Pons (tissue), 1 donor: ENCODE measurements around the gene RTL9.

Source experiments
- DNase-seq: peaks from one replicate; pipeline ENCODE4 v3.0.0-alpha.2; 2016; ENCODE audit warnings: low spot score

RTL9 gene

GRCh38 chrX:110341189-110342035 is 17.2 kb upstream of the RTL9 start:
- no peak for DNase-seq

GRCh38 chrX:110346681-110347080 is 12.0 kb upstream of the RTL9 start:
- no peak for DNase-seq

GRCh38 chrX:110359273-110359672 is 625 bp downstream of the RTL9 start:
- peak; percentile 77 for DNase-seq

GRCh38 chrX:110363244-110363643 is 4.6 kb downstream of the RTL9 start:
- DNase-seq = no peak

DNA sequence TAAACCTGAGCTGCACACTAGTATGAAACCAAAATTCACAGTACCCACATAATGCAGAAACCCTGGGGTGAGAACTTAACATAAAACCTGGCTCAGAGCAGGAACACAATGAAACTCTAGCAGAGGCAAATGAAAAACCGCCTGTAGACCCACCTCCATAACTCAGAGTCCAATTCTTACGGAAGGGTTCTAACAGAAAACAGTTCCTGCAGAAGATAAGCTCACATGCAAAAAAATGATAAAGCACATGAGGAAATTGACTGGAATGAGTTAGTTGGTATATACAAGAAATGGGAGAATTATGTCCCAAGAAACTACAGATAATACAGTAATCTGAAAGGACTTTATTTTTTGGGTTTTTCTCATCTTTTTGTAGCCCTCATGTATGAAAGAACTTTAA is 14.7 kb downstream of the RTL9 start:
- DNase-seq = no peak

DNA sequence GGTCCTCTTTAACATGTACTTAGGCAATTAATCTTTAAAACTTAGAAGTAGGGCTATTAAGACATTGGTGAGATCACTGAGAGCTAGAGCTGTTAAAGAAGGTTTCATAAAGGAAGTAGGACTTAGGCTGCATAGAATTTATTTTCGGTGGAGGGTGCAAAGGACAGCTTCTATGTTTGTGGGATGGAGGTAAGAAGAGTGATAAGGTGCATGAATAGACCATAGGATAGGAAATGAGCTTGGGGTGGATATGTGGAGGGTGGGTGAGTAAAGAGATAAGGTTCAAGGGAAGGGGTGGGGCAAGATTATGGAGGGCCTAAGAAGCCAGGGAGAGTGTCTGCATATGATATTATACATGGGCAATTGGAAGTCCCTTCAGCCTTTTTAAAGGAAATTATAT is 15.9 kb downstream of the RTL9 start:
- no peak for DNase-seq

- DNase-seq = no peak
Observed at GRCh38 chrX:110381216-110381615, 22.6 kb downstream of the RTL9 start.

- no peak for DNase-seq
Observed at GRCh38 chrX:110383414-110383813, 24.8 kb downstream of the RTL9 start.

GRCh38 chrX:110384490-110384889 is 25.8 kb downstream of the RTL9 start:
- no peak for DNase-seq

DNA sequence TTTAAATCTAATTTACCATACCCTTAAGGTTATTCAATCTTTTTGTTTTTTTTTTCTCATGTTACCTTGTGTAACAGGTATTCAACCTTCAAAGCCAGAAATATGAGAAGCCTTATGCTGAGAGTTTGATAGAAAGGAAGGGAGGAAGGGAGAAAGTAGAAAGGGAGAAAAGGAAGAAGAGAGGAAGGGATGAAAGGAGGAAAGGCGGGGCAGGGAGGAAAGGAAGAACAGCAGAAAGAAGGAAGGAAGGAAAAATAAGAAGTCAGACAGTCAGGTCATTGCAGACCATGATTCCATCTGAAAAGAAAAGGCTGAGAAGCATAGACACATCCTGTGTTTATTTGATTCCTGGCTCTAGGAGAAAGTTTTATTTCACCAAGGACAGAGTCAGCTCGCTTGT is 30.9 kb downstream of the RTL9 start:
- no peak for DNase-seq

DNA sequence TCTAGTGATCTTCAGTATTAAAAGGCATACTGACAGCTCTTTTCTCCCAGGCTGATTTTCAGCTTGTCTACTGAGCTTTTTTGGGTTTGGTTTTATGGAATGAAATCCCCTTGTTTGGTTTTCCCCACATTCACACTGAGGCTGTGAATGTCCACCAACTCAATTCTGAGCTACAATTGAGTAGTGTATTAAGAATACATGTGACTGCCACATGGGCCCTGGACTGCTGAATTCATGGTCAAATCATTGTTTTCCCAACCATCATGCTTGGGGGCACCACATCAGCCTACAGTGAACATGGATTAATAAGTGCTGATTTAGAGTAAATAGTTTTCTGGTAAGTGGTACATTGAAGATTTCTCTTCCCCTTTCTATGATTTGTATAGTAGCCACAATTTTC is 32.4 kb downstream of the RTL9 start:
- DNase-seq = no peak

GRCh38 chrX:110394651-110395050 is 36.0 kb downstream of the RTL9 start:
- no peak for DNase-seq

- DNase-seq = no peak
Observed at GRCh38 chrX:110395877-110396276, 37.2 kb downstream of the RTL9 start.

DNA sequence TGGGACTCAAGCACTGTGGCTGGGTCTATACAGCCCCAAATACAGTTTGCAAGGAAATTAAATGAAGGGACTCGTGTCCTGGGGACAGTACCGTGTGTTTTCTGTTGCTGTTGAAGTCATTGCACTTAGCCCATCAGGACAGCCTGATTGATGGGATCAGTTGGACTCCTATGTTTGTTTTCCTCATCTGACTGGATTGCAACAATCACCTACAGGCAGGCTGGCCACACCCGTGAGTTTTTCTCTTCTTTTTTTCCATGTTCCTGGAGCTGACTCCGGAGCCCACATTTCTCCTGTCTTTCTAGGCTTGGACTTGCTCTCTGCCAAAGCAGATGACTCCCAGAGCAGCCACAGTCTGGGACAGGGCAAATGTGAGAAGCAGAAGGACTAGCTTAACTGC is 38.1 kb downstream of the RTL9 start:
- DNase-seq = no peak

GRCh38 chrX:110397339-110397738 is 38.7 kb downstream of the RTL9 start:
- no peak for DNase-seq

- DNase-seq = no peak
Observed at GRCh38 chrX:110397904-110398303, 39.3 kb downstream of the RTL9 start.

DNA sequence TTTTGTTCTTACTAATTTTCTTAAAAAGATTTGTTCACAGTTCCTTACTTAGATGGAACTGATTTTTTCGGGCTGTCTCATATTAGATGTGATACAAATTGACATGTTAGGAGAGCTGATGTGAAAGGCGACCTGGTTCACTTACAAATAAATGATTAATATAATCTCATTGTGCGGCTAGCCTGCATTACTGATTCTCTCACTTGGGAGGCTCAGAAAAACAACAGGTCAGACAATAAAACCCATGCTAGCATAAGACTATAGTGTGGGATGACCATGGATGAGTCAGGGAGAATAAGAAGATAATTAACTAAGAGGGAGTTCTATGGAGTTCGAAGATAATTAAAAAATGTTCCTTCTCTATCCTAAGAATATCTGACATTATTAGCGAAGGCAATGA is 40.8 kb downstream of the RTL9 start:
- no peak for DNase-seq

GRCh38 chrX:110399966-110400365 is 41.3 kb downstream of the RTL9 start:
- no peak for DNase-seq

DNA sequence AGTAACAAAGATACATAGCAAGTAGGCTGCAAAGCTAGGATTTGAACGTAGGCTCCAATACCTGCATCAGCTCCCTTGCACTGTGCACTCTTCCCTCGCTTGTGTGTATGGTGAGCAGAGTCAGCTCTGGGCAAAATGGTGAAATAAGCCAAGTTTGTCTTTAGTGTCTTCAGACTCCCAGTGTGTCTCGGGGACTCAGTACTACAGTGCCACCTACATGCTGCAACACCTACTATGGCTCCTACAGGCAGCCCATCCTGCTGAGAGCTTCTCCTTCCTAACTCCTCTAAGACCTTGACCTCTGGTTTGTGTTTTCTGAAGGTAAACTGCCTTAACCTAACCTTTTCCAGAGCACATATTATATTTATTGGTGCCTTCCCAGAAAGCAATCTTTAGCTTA is 42.5 kb downstream of the RTL9 start:
- no peak for DNase-seq

DNA sequence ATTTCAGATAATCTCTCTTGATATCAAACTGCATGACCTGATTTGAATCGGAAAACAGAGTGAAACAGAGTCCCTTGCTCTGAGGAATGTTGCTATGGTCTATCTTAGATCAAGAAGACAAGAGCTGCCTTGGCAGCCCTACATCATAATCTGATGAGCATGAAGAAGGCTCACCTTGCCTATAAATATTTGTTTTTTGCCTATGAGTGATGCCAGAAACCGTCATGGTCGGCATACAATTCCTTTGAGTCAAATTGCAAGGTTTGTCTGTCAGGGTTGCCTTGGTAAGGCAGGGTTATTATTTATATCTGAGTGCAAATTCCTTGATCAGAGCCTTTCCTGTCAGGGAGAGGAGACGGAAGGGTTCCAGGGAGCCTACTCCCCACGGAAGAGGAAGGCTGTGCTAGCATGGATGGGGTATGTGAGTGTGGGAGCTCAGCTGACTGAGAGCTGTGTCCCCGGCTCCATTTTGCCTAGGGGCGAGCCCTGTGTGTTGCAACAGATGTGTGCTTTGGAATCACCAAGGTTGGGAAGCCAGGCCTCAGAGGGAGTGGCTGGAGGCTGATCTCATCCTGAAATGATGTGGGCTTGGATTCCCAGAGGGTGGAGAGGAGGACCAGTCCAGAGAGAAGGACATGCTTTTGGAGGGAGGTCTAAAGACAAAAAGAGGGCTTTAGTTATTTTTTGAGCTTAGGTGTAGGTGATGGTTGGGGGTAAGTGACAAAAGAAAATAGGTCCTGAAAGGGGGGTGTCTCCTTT is 43.6 kb downstream of the RTL9 start:
- no peak for DNase-seq

- no peak for DNase-seq
Observed at GRCh38 chrX:110402850-110403221, 44.2 kb downstream of the RTL9 start.

- no peak for DNase-seq
Observed at GRCh38 chrX:110403441-110404238, 45.0 kb downstream of the RTL9 start.

DNA sequence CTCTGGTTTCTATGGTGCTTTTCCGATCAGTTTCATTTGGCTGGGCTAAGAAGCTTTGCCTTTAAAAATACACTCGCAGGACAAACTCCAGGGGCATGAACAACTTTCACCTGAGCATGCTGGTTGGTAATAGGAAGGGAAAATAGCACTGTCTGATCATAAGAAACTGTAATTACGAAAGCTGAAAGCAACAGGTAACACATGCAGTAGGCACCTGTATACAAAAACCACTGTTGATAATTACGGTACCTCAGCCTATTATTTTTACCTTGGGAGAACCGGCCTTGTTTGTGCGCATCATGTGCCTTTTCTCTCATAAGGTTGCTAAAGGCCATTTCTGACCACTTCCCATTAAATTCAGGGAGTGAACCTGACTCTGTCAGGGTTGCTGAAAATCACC is 45.7 kb downstream of the RTL9 start:
- DNase-seq = no peak
